Vagina (tissue), 2 donors: ENCODE measurements around the gene MYOF. TPM values are rescaled to one million over a fixed set of nuclear protein-coding genes. Genes with fewer than 3 reads are reported as not detected.
A peak's percentile ranks its signal among the peaks of the same experiment; 100 is the strongest.
"Not testable (repeated sequence)": the region's sequence is repeated elsewhere in the genome, so short reads cannot be mapped to it uniquely, and the experiment has no call there.

Source experiments
- DNase-seq, 2 donors: peaks; one replicate each; pipeline ENCODE4 v3.0.0-alpha.2; 2017; ENCODE audit errors: extremely low spot score in 2 of 2
- H3K27ac ChIP-seq: fragments of 200-600 bp; sonication (generic); one replicate; pipeline ENCODE4 v1.5.1; 2019
- H3K27me3 ChIP-seq: fragments of 200-600 bp; sonication (generic); one replicate; pipeline ENCODE4 v1.5.1; 2019
- H3K36me3 ChIP-seq, 2 donors: fragments of 200-600 bp; sonication (generic); one replicate each; pipeline ENCODE4 v1.5.1; 2017 to 2019
- H3K4me1 ChIP-seq: fragments of 200-600 bp; sonication (generic); one replicate; pipeline ENCODE4 v1.5.1; 2019
- H3K4me3 ChIP-seq, 2 donors: fragments of 200-600 bp; sonication (generic); 1 replicate in 1 of 2; 2 replicates in 1 of 2; pipeline ENCODE4 v1.5.1; 2016 to 2019
- H3K9me3 ChIP-seq: fragments of 200-600 bp; sonication (generic); one replicate; pipeline ENCODE4 v1.5.1; 2019
- POLR2A ChIP-seq, 2 donors: fragments of 450-650 bp; IDR thresholded peaks; one replicate each; pipeline ENCODE4 v1.6.1; 2017; ENCODE audit warnings: antibody characterized with exemption in 2 of 2, mild to moderate bottlenecking in 2 of 2, moderate library complexity in 2 of 2
- POLR2AphosphoS5 ChIP-seq, 2 donors: sonication (generic); formaldehyde crosslinking; IDR thresholded peaks; one replicate each; pipeline ENCODE4 v1.9.0; 2017; ENCODE audit warnings: antibody characterized with exemption in 2 of 2, mild to moderate bottlenecking in 2 of 2, low read depth in 1 of 2; ENCODE audit not compliant: insufficient read depth in 1 of 2
- intact Hi-C: fragments of 100-400 bp; cut with DNase I; formaldehyde crosslinking; loops from one replicate; pipeline ENCODE4 v1.15.1; 2023
- total RNA-seq: library from RNA; depleted of rRNA; stranded (reverse); fragments of >200 nt; gene quantifications from one replicate; pipeline ENCODE4 v1.2.3, GENCODE V29; 2016
- TF ChIP-seq, protein P1 (sequence below), 3 experiments: fragments of 450-650 bp in 2 of 3; fragments of 200-600 bp in 1 of 3; sonication (generic) in 1 of 3; IDR thresholded peaks; one replicate each; pipeline ENCODE4 v1.5.1; 2017 to 2019; ENCODE audit warnings: antibody characterized with exemption in 3 of 3, mild to moderate bottlenecking in 2 of 3, moderate library complexity in 2 of 3

The MYOF gene
- total RNA-seq, 1 donor from 2014 or later, result 107 TPM

DNA sequence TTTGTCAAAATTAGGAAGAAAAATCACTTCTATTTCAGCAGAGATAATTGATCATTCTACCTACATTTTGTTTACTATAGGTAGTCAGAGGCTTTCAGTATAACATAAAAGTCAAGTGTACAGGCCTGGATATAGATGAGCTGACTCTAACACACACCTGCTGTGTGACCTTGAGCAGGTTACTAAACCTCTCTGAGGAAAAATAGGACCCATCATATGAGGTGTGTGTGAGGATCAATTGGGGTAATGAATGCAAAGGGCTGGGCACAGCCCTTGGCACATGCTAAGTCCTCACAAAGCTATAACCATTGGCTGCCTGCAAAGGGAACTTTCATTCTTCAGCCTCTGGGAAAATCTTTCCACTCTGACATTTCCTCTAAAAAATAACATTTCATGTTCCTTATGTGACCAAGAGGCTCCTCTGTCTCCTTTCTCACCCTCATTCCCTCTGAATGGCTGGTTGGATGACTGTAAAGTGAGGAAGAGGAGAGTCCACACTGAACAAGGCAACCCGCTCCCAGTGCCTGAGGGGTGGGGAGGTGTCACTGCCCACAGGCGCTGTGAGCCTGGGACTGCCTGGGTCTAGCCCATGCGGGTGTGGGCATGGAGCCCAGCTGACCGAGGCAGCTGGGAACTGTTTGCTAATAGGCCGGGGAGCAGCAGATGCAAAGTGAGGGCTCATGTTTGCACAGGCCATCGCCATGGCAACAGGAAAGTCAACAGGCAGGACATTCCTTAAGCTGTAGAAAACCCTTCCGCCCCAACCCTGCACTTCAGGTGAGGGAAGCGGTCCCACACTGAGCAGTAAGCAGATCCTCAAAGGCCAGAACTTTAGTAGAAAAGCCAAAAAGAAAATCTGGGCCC is 36.8 kb downstream of the MYOF start:
- peaks cover 0 to 16% of the 10 kb centered on the region in 2 donors for H3K36me3 ChIP-seq
- no peaks in the 10 kb centered on the region for H3K9me3 ChIP-seq
- H3K27ac ChIP-seq, result peak overlapping the region; percentile 99
- H3K27me3 ChIP-seq, result no peaks in the 10 kb centered on the region
- TF ChIP-seq POLR2AphosphoS5 (IDR thresholded peaks at IDR 0.05; ENCODE audit: insufficient read depth in 1 of 2, low read depth in 1 of 2), result peak in 1 of 2 donors; percentile 85
- peak in 1 of 2 donors; percentile 15 for TF ChIP-seq POLR2A (IDR thresholded peaks at IDR 0.05)
- TF ChIP-seq, protein P1, sequence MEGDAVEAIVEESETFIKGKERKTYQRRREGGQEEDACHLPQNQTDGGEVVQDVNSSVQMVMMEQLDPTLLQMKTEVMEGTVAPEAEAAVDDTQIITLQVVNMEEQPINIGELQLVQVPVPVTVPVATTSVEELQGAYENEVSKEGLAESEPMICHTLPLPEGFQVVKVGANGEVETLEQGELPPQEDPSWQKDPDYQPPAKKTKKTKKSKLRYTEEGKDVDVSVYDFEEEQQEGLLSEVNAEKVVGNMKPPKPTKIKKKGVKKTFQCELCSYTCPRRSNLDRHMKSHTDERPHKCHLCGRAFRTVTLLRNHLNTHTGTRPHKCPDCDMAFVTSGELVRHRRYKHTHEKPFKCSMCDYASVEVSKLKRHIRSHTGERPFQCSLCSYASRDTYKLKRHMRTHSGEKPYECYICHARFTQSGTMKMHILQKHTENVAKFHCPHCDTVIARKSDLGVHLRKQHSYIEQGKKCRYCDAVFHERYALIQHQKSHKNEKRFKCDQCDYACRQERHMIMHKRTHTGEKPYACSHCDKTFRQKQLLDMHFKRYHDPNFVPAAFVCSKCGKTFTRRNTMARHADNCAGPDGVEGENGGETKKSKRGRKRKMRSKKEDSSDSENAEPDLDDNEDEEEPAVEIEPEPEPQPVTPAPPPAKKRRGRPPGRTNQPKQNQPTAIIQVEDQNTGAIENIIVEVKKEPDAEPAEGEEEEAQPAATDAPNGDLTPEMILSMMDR (IDR thresholded peaks at IDR 0.05), result no peak
- H3K4me3 ChIP-seq, result no peak overlapping the region
- intact Hi-C loops, result no loop called here
- peaks cover 64% of the 10 kb centered on the region for H3K4me1 ChIP-seq
- no peak for DNase-seq

DNA sequence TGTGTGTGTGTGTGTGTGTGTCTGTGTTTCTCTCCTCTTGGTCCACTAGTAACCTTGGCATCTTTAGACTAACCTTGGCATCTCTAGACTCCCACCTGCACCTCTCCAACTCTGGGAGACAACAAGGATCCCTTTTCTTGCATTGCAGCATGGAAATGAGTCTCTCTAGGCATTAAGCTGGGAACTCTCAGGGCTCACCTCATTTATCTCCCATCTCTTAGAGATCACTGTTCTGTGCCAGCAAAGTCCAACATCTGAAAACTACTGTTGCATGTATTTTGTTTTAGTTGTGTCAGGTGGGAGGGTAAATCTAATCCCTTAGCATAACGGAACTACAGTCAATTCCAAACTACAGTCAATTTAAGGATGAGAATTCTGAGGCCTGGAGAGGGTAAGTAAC is 38.7 kb downstream of the MYOF start:
- no peak for DNase-seq
- TF ChIP-seq POLR2AphosphoS5 (IDR thresholded peaks at IDR 0.05; ENCODE audit: insufficient read depth in 1 of 2, low read depth in 1 of 2) (no peak), POLR2A (IDR thresholded peaks at IDR 0.05) (no peak)
- TF ChIP-seq, protein P1 (IDR thresholded peaks at IDR 0.05), result no peak
- Histone ChIP-seq H3K4me3 (no peak overlapping the region), H3K4me1 (peaks cover 82% of the 10 kb centered on the region), H3K36me3 (peaks cover 0 to under 1% of the 10 kb centered on the region in 2 donors), H3K27me3 (no peaks in the 10 kb centered on the region), H3K9me3 (no peaks in the 10 kb centered on the region), H3K27ac (peak overlapping the region; percentile 99)
- intact Hi-C loops, result loop anchor here (5.0 kb wide), 1 partner anchor 1541 kb away; no protein-coding TSS in a partner anchor

DNA sequence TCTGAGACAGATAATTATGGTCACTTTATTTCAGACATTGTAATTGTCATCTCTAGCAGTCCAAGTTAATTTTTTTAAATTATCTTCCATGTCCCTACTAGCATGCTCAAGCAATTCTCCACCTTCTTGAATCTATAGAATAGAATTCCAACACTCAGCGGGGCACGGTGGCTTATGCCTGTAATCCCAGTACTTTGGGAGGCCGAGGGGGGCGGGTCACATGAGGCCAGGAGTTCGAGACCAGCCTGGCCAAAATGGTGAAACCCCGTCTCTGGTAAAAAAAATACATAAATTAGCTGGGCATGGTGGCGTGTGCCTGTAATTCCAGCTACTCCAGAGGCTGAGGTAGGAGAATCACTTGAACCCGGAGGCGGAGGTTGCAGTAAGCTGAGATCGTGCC is 39.4 kb downstream of the MYOF start:
- not testable (repeated sequence) for H3K36me3 ChIP-seq, H3K27me3 ChIP-seq, H3K9me3 ChIP-seq, DNase-seq, H3K4me3 ChIP-seq
- peaks cover 90% of the 10 kb centered on the region for H3K4me1 ChIP-seq
- intact Hi-C loops, result loop anchor here (5.0 kb wide), 1 partner anchor 1540 kb away; no protein-coding TSS in a partner anchor
- H3K27ac ChIP-seq, result peak overlapping the region; percentile 99

DNA sequence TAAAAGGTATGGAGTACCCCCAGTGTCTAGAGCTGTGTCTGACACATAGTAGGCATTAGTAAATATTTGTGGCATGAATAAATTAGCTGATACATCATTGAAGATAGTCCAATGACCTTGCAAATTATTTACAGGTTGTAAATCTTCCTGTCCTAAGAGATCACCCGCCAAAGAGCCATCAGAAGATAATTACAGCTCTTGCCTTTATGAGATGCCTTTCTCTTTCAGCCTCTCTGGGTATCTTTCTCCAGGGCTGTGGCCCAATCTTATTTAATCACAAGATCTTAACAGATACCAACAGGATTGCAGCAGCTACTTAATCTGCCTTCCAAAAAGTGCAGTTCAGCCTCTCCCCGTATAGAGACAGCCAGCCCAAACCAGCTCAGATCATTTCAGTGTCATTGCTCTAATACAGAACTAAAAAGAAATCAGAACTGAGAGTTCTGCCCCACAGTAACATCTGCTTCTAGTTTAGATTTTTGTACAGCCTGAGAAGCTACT is 41.5 kb downstream of the MYOF start:
- H3K9me3 ChIP-seq, result no peaks in the 10 kb centered on the region
- H3K4me3 ChIP-seq, result no peak overlapping the region
- H3K27me3 ChIP-seq, result no peaks in the 10 kb centered on the region
- H3K27ac ChIP-seq, result peak overlapping the region; percentile 99
- H3K4me1 ChIP-seq, result peaks cover 93% of the 10 kb centered on the region
- no peaks in the 10 kb centered on the region for H3K36me3 ChIP-seq
- intact Hi-C loops, result loop anchor here (5.0 kb wide), 1 partner anchor 1538 kb away; no protein-coding TSS in a partner anchor
- DNase-seq, result no peak
- TF ChIP-seq POLR2A (IDR thresholded peaks at IDR 0.05), result no peak
- TF ChIP-seq, protein P1 (IDR thresholded peaks at IDR 0.05), result no peak
- TF ChIP-seq POLR2AphosphoS5 (IDR thresholded peaks at IDR 0.05; ENCODE audit: insufficient read depth in 1 of 2, low read depth in 1 of 2), result no peak

DNA sequence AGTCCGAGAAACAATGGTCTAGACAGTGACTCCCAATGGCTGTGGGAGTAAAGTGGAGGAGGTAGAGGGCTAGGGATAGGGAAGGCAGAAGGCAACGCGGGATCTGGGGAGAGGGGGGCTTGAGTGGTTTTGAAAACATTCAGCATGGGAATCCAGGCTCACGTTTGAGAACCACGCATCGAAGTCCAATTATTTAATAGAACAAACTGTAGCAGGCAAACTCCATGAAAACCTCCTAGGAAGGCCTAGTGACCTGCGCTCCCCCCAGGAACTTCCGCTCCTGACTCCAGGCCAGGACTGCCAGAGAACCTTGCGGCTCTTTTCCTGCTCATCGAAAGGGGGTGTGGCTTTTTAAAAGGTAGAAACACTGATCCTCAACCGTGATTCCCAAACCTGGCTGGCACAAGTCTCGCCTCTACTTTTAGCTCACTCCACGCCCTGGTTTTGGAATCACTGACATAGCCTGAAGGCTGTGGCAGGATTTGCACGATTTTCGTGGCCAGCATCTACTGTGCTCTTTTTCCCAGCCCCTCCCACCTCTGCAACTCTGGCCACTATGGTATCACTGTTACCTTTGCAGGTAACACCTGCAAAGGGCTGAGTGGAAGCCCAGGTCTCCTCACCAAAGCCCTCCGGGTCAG is 43.4 kb downstream of the MYOF start:
- peak overlapping the region; percentile 99 for H3K27ac ChIP-seq
- H3K9me3 ChIP-seq, result no peaks in the 10 kb centered on the region
- no peaks in the 10 kb centered on the region for H3K36me3 ChIP-seq
- DNase-seq, result no peak
- TF ChIP-seq, protein P1 (IDR thresholded peaks at IDR 0.05), result no peak
- TF ChIP-seq POLR2A (IDR thresholded peaks at IDR 0.05) (no peak), POLR2AphosphoS5 (IDR thresholded peaks at IDR 0.05; ENCODE audit: insufficient read depth in 1 of 2, low read depth in 1 of 2) (peak in 1 of 2 donors; percentile 57)
- peaks cover 95% of the 10 kb centered on the region for H3K4me1 ChIP-seq
- peak overlapping the region in 1 of 2 donors; percentile 44 for H3K4me3 ChIP-seq
- intact Hi-C loops, result loop anchor here (2.0 kb wide), 1 partner anchor 26 kb away; no protein-coding TSS in a partner anchor
- no peaks in the 10 kb centered on the region for H3K27me3 ChIP-seq
